SK-N-SH treated with all-trans-retinoic acid at 6 μM for 48 hours (cell line): ENCODE measurements around the gene CENPO.
"Not testable (repeated sequence)": the region's sequence is repeated elsewhere in the genome, so short reads cannot be mapped to it uniquely, and the experiment has no call there.

Source experiments
- ATAC-seq: fragments of 200-7000 bp; cut with Tn5 transposase; 3 replicates; pipeline ENCODE4 v1.9.1; 2020; ENCODE audit warnings: mild to moderate bottlenecking, moderate library complexity
- ARNTL ChIP-seq: fragments of 450-650 bp; formaldehyde crosslinking; IDR thresholded peaks from 2 replicates; pipeline ENCODE4 v1.5.0; 2020; ENCODE audit warnings: low read depth, mild to moderate bottlenecking, moderate library complexity, borderline replicate concordance
- BACH2 ChIP-seq: fragments of 250-450 bp; sonication (Bioruptor Pico); IDR thresholded peaks from 2 replicates; pipeline ENCODE4 v1.9.0; 2021; ENCODE audit warnings: mild to moderate bottlenecking, borderline replicate concordance
- CSDC2 ChIP-seq: fragments of 250-450 bp; sonication (Bioruptor Pico); IDR thresholded peaks from 2 replicates; pipeline ENCODE4 v1.5.0; 2020; ENCODE audit warnings: mild to moderate bottlenecking, moderate library complexity
- GLIS3 ChIP-seq: fragments of 250-450 bp; sonication (Bioruptor Pico); IDR thresholded peaks from 2 replicates; pipeline ENCODE4 v1.5.0; 2020; ENCODE audit warnings: mild to moderate bottlenecking, moderate library complexity
- ISL1 ChIP-seq: fragments of 250-450 bp; sonication (Bioruptor Pico); IDR thresholded peaks from 2 replicates; pipeline ENCODE4 v2.1.2; 2022; ENCODE audit warnings: mild to moderate bottlenecking, moderate library complexity
- OSR1 ChIP-seq: fragments of 250-450 bp; sonication (Bioruptor Pico); IDR thresholded peaks from 2 replicates; pipeline ENCODE4 v1.8.0; 2022; ENCODE audit warnings: moderate library complexity, mild to moderate bottlenecking, inconsistent platforms
- PATZ1 ChIP-seq: fragments of 250-450 bp; sonication (Bioruptor Pico); IDR thresholded peaks from 2 replicates; pipeline ENCODE4 v1.8.0; 2020; ENCODE audit warnings: mild to moderate bottlenecking, moderate library complexity, borderline replicate concordance
- POU6F1 ChIP-seq: fragments of 250-450 bp; sonication (Bioruptor Pico); IDR thresholded peaks from 2 replicates; pipeline ENCODE4 v1.8.0; 2021; ENCODE audit warnings: low read depth, mild to moderate bottlenecking, moderate library complexity, borderline replicate concordance
- PPARA ChIP-seq: fragments of 250-450 bp; sonication (Bioruptor Pico); IDR thresholded peaks from 2 replicates; pipeline ENCODE4 v1.5.0; 2020; ENCODE audit warnings: mild to moderate bottlenecking, borderline replicate concordance
- RARB ChIP-seq: fragments of 250-450 bp; sonication (Bioruptor Pico); IDR thresholded peaks from 2 replicates; pipeline ENCODE4 v1.8.0; 2021; ENCODE audit warnings: mild to moderate bottlenecking, moderate library complexity
- SNAI2 ChIP-seq: fragments of 250-450 bp; sonication (Bioruptor Pico); IDR thresholded peaks from 2 replicates; pipeline ENCODE4 v1.5.0; 2020; ENCODE audit warnings: mild to moderate bottlenecking, moderate library complexity
- TCF4 ChIP-seq: fragments of 250-450 bp; sonication (Bioruptor Pico); IDR thresholded peaks from 2 replicates; pipeline ENCODE4 v1.8.0; 2021; ENCODE audit warnings: mild to moderate bottlenecking, moderate library complexity, borderline replicate concordance
- TSHZ2 ChIP-seq: fragments of 250-450 bp; sonication (Bioruptor Pico); IDR thresholded peaks from 2 replicates; pipeline ENCODE4 v1.5.0; 2020; ENCODE audit warnings: mild to moderate bottlenecking, moderate library complexity
- ZC3H10 ChIP-seq: fragments of 250-450 bp; sonication (Bioruptor Pico); IDR thresholded peaks from 2 replicates; pipeline ENCODE4 v1.5.1; 2021; ENCODE audit warnings: mild to moderate bottlenecking, moderate library complexity
- ZFP3 ChIP-seq: fragments of 250-450 bp; sonication (Bioruptor Pico); IDR thresholded peaks from 2 replicates; pipeline ENCODE4 v1.5.0; 2020; ENCODE audit warnings: mild to moderate bottlenecking, moderate library complexity
- ZNF565 ChIP-seq: fragments of 450-650 bp; formaldehyde crosslinking; conservative IDR thresholded peaks from 2 replicates; pipeline ENCODE4 v1.5.0; 2020; ENCODE audit warnings: low read depth, mild to moderate bottlenecking, moderate library complexity
- ZNF70 ChIP-seq: fragments of 450-650 bp; formaldehyde crosslinking; IDR thresholded peaks from 2 replicates; pipeline ENCODE4 v1.5.0; 2020; ENCODE audit warnings: mild to moderate bottlenecking, moderate library complexity
- ZNF8 ChIP-seq: fragments of 450-650 bp; formaldehyde crosslinking; IDR thresholded peaks from 2 replicates; pipeline ENCODE4 v1.5.0; 2020; ENCODE audit warnings: mild to moderate bottlenecking, moderate library complexity
- TF ChIP-seq, protein P1 (sequence below): fragments of 250-450 bp; sonication (Bioruptor Pico); IDR thresholded peaks from 2 replicates; pipeline ENCODE4 v1.5.1; 2021; ENCODE audit warnings: mild to moderate bottlenecking, moderate library complexity

Gene CENPO

GRCh38 chr2:24791452-24791851, 1.8 kb upstream of the CENPO start:
- ATAC-seq: no peak
- no peak for TF ChIP-seq ZC3H10
- TF ChIP-seq, all 23 proteins: peak for 0

DNA sequence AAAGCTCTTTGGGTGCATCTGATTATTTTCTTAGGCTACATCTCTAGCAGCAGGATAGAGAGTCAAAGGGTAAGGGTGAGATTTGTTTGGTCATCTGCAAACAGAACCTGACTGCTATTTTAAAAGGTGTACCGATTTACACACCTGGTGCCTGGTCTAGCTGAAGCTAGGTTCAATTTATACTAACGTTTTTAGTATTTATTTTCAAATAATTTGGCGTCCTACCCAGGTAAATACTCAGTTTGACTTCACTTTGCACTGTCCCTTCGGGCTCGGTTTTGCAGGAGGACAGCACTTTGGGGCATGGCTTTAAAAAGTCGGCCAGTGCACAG, 717 bp upstream of the CENPO start:
- TF ChIP-seq TCF4 (CRISPR knock-in tag): peak; percentile 35; the same call in 1 of the 2 replicates
- TF ChIP-seq ISL1 (CRISPR knock-in tag): no peak

DNA sequence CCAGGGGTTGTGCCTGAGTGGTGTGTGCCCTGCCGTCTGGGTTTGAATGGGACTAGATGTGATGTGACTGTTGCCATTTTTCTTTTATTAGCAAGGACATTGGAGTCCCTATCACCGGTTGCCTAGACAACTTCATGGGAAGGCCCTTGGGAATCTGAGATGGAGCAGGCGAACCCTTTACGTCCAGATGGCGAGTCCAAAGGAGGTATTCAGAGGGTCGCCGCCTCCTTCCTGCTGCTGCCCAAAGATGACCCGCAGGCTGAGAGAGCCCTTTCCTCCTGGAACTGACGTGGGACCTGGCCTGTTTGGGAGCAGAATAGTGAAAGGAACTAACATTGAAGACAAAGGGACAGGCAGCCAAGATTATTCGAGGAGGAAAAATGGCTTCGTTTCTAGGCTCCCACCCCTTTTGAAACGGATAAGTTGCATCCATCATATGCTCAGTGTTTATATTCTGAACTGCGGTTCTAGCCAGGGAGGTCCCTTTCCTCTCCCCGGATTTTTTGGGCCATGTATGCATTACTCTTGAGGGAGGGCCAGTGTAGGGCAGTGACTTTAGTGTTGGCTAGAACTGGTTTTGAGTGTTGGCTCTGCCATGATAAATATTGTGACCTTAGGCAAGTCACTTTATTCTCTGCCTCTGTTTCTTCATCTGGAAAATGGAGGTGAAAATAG, 673 bp downstream of the CENPO start:
- peak; percentile 35 for ATAC-seq
- TF ChIP-seq OSR1 (CRISPR knock-in tag) (no peak), ZFP3 (CRISPR knock-in tag) (no peak), PPARA (CRISPR knock-in tag) (no peak), ZNF565 (CRISPR knock-in tag) (no peak), SNAI2 (CRISPR knock-in tag) (no peak), RARB (CRISPR knock-in tag) (no peak), PATZ1 (CRISPR knock-in tag) (no peak), GLIS3 (CRISPR knock-in tag) (no peak), CSDC2 (CRISPR knock-in tag) (no peak), POU6F1 (no peak), ISL1 (CRISPR knock-in tag) (no peak)
- TF ChIP-seq, protein P1, sequence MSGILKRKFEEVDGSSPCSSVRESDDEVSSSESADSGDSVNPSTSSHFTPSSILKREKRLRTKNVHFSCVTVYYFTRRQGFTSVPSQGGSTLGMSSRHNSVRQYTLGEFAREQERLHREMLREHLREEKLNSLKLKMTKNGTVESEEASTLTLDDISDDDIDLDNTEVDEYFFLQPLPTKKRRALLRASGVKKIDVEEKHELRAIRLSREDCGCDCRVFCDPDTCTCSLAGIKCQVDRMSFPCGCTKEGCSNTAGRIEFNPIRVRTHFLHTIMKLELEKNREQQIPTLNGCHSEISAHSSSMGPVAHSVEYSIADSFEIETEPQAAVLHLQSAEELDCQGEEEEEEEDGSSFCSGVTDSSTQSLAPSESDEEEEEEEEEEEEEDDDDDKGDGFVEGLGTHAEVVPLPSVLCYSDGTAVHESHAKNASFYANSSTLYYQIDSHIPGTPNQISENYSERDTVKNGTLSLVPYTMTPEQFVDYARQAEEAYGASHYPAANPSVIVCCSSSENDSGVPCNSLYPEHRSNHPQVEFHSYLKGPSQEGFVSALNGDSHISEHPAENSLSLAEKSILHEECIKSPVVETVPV (CRISPR knock-in tag): no peak

More for the DNA sequence above, 717 bp upstream of the CENPO start:
- no peak for ATAC-seq

DNA sequence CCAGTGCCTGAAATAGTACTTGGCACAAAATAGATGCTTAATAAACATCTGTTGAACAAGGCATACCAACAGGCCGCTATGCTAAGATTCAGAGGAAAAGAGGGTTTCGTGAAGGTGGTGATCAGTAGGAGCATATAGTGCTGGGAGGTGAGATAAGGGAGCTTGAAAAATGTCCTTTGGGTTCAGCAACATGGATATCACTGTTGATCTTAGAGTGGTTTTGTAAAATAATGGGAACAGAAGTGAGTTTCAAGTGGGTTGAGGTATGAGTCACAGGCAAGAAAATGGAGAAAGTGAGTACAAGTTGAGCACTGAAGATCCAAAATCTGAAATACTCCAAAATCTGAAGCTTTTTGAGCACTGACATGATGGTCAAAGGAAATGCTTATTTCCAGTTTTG, 4.4 kb downstream of the CENPO start:
- no peak for ATAC-seq
- TF ChIP-seq GLIS3 (CRISPR knock-in tag) (no peak), ZNF70 (no peak)

- peak; percentile 64; the same call in 1 of the 2 replicates for TF ChIP-seq ZNF8
- TF ChIP-seq, all 23 proteins: peak for 1; not testable (repeated sequence) for 22
- ATAC-seq: not testable (repeated sequence)
Observed at GRCh38 chr2:24800487-24800886, 7.3 kb downstream of the CENPO start.

DNA sequence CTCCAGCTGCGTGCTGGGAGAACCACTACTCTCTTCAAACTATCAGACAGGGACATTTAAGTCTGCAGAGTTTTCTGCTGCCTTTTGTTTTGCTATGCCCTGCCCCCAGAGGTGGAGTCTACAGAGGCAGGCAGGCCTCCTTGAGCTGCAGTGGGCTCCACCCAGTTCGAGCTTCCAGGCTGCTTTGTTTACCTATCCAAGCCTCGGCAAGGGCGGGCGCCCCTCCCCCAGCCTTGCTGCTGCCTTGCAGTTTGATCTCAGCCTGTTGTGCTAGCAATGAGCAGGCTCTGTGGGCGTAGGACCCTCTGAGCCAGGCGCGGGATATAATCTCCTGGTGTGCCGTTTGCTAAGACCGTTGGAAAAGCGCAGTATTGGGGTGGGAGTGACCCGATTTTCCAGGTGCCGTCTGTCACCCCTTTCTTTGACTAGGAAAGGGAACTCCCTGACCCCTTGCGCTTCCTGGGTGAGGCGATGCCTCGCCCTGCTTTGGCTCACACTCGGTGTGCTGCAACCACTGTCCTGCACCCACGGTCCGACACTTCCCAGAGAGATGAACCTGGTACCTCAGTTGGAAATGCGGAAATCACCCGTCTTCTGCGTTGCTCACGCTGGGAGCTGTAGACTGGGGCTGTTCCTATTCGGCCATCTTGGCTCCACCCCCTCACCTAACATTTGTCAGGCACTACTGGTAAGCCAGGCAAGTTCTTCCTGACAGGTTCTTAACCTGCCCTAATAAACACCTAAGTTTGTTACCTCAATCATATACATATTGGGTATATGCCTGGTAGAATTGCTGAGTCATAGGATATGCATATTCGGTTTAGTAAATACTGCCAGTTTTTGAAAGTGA, 12.8 kb downstream of the CENPO start:
- not testable (repeated sequence) for ATAC-seq

- no peak for ATAC-seq
- no peak for TF ChIP-seq PATZ1 (CRISPR knock-in tag)
- TF ChIP-seq SNAI2 (CRISPR knock-in tag): no peak
- TF ChIP-seq OSR1 (CRISPR knock-in tag): no peak
- TF ChIP-seq ARNTL (CRISPR knock-in tag): no peak
- no peak for TF ChIP-seq BACH2 (CRISPR knock-in tag)
- TF ChIP-seq ZFP3 (CRISPR knock-in tag): no peak
- no peak for TF ChIP-seq ZNF565 (CRISPR knock-in tag)
- TF ChIP-seq, protein P1 (CRISPR knock-in tag): no peak
- no peak for TF ChIP-seq TSHZ2 (CRISPR knock-in tag)
Observed at GRCh38 chr2:24806661-24807036, 13.4 kb downstream of the CENPO start.
